HUES64 (cell line): ENCODE measurements around the gene UGDH.
"Not testable (repeated sequence)": the region's sequence is repeated elsewhere in the genome, so short reads cannot be mapped to it uniquely, and the experiment has no call there.

Experiments used
- H3K27ac ChIP-seq: 2 replicates; pipeline ENCODE4 v1.7.0; 2013; ENCODE audit warnings: low read depth, low read length, inconsistent platforms
- H3K27me3 ChIP-seq: 2 replicates; pipeline ENCODE4 v1.6.1; 2013; ENCODE audit warnings: mild to moderate bottlenecking, low read length; ENCODE audit not compliant: insufficient read depth
- H3K36me3 ChIP-seq: 2 replicates; pipeline ENCODE4 v1.6.1; 2013; ENCODE audit warnings: mild to moderate bottlenecking, low read length; ENCODE audit not compliant: insufficient read depth
- H3K4me1 ChIP-seq: 2 replicates; pipeline ENCODE4 v1.6.1; 2013; ENCODE audit warnings: mild to moderate bottlenecking, low read length, moderate library complexity; ENCODE audit not compliant: insufficient read depth
- H3K4me3 ChIP-seq: 2 replicates; pipeline ENCODE4 v1.5.1; 2013; ENCODE audit warnings: mild to moderate bottlenecking, low read length, moderate library complexity
- H3K9ac ChIP-seq: 2 replicates; pipeline ENCODE4 v1.6.1; 2013; ENCODE audit warnings: mild to moderate bottlenecking, low read depth, low read length
- H3K9me3 ChIP-seq: 2 replicates; pipeline ENCODE4 v1.6.1; 2013; ENCODE audit warnings: low read depth, low read length; ENCODE audit not compliant: insufficient read depth
- WGBS: fragments of 150-250, 120-280 bp; methylation state at CpG from one replicate; pipeline ENCODE4 v1.1.7; 2013; ENCODE audit warnings: missing lambda C conversion rate; 5-methylcytosine and 5-hydroxymethylcytosine counted together

The UGDH gene

GRCh38 chr4:39548425-39549067, 21.3 kb upstream of the UGDH start:
- H3K9ac ChIP-seq, result no peak overlapping the region
- 96% methylated on average over 3 of the region's 3 CpGs for WGBS
- no peak overlapping the region for H3K27ac ChIP-seq
- no peak overlapping the region for H3K4me3 ChIP-seq
- H3K9me3 ChIP-seq, result no peaks in the 10 kb centered on the region
- no peaks in the 10 kb centered on the region for H3K27me3 ChIP-seq
- peaks cover 9% of the 10 kb centered on the region for H3K36me3 ChIP-seq
- no peaks in the 10 kb centered on the region for H3K4me1 ChIP-seq

- WGBS, result no CpG with 5 or more reads among the region's 1 CpG
- no peaks in the 10 kb centered on the region for H3K4me1 ChIP-seq
- H3K4me3 ChIP-seq, result no peak overlapping the region
Measured at GRCh38 chr4:39544580-39545315, 17.5 kb upstream of the UGDH start.

GRCh38 chr4:39544080-39544479, 16.8 kb upstream of the UGDH start:
- not testable (repeated sequence) for H3K36me3 ChIP-seq, H3K9me3 ChIP-seq, H3K4me3 ChIP-seq, H3K27ac ChIP-seq, H3K4me1 ChIP-seq, H3K9ac ChIP-seq, H3K27me3 ChIP-seq
- 96% methylated on average over 4 of the region's 4 CpGs for WGBS

More at GRCh38 chr4:39544580-39545315, 17.5 kb upstream of the UGDH start:
- Histone ChIP-seq H3K27me3 (no peaks in the 10 kb centered on the region), H3K27ac (no peak overlapping the region), H3K36me3 (no peaks in the 10 kb centered on the region), H3K9ac (no peak overlapping the region), H3K9me3 (no peaks in the 10 kb centered on the region)

- no peaks in the 10 kb centered on the region for H3K27me3 ChIP-seq
- no peaks in the 10 kb centered on the region for H3K9me3 ChIP-seq
- no peak overlapping the region for H3K9ac ChIP-seq
- no peak overlapping the region for H3K27ac ChIP-seq
- no peaks in the 10 kb centered on the region for H3K4me1 ChIP-seq
- 93% methylated on average over 5 of the region's 5 CpGs for WGBS
- no peaks in the 10 kb centered on the region for H3K36me3 ChIP-seq
- no peak overlapping the region for H3K4me3 ChIP-seq
Measured at GRCh38 chr4:39543034-39543433, 15.8 kb upstream of the UGDH start.

- Histone ChIP-seq H3K9ac (no peak overlapping the region), H3K9me3 (no peaks in the 10 kb centered on the region), H3K4me3 (no peak overlapping the region), H3K27ac (no peak overlapping the region), H3K36me3 (no peaks in the 10 kb centered on the region), H3K27me3 (no peaks in the 10 kb centered on the region), H3K4me1 (no peaks in the 10 kb centered on the region)
- 91% methylated on average over 4 of the region's 4 CpGs for WGBS
Measured at GRCh38 chr4:39542611-39543012, 15.4 kb upstream of the UGDH start.

GRCh38 chr4:39541987-39542610, 14.9 kb upstream of the UGDH start:
- Histone ChIP-seq H3K9me3 (no peaks in the 10 kb centered on the region), H3K4me3 (no peak overlapping the region), H3K9ac (no peak overlapping the region), H3K36me3 (no peaks in the 10 kb centered on the region), H3K27me3 (no peaks in the 10 kb centered on the region), H3K4me1 (no peaks in the 10 kb centered on the region), H3K27ac (no peak overlapping the region)
- 90% methylated on average over 6 of the region's 7 CpGs for WGBS

GRCh38 chr4:39539089-39539611, 11.9 kb upstream of the UGDH start:
- 91% methylated on average over 5 of the region's 5 CpGs for WGBS
- Histone ChIP-seq H3K4me3 (no peak overlapping the region), H3K36me3 (peaks cover 14% of the 10 kb centered on the region), H3K4me1 (no peaks in the 10 kb centered on the region), H3K27ac (no peak overlapping the region), H3K9me3 (no peaks in the 10 kb centered on the region), H3K9ac (no peak overlapping the region), H3K27me3 (no peaks in the 10 kb centered on the region)

- peaks cover 39% of the 10 kb centered on the region for H3K9me3 ChIP-seq
- WGBS, result 96% methylated on average over 5 of the region's 5 CpGs
- H3K4me1 ChIP-seq, result no peaks in the 10 kb centered on the region; the same call in 1 of the 2 replicates
- no peaks in the 10 kb centered on the region for H3K27me3 ChIP-seq
- H3K27ac ChIP-seq, result no peak overlapping the region
- no peak overlapping the region for H3K4me3 ChIP-seq
- no peak overlapping the region for H3K9ac ChIP-seq
- peaks cover 59% of the 10 kb centered on the region for H3K36me3 ChIP-seq
Measured at GRCh38 chr4:39533541-39533940, 6.3 kb upstream of the UGDH start.

GRCh38 chr4:39532237-39532636, 5.0 kb upstream of the UGDH start:
- not testable (repeated sequence) for H3K4me3 ChIP-seq, H3K4me1 ChIP-seq, H3K9ac ChIP-seq, H3K27ac ChIP-seq, H3K27me3 ChIP-seq
- WGBS, result 94% methylated on average over 3 of the region's 3 CpGs
- Histone ChIP-seq H3K9me3 (peaks cover 39% of the 10 kb centered on the region), H3K36me3 (peaks cover 59% of the 10 kb centered on the region)

GRCh38 chr4:39530682-39531081, 3.4 kb upstream of the UGDH start:
- Histone ChIP-seq H3K4me3 (no peak overlapping the region), H3K27me3 (no peaks in the 10 kb centered on the region), H3K4me1 (peaks cover 3% of the 10 kb centered on the region; the same call in 1 of the 2 replicates), H3K36me3 (peaks cover 54% of the 10 kb centered on the region), H3K9ac (no peak overlapping the region), H3K27ac (no peak overlapping the region), H3K9me3 (peaks cover 39% of the 10 kb centered on the region)
- WGBS, result 72% methylated on average over 3 of the region's 3 CpGs

GRCh38 chr4:39529534-39529933, 2.3 kb upstream of the UGDH start:
- peaks cover 39% of the 10 kb centered on the region for H3K9me3 ChIP-seq
- H3K27ac ChIP-seq, result no peak overlapping the region
- no peak overlapping the region for H3K9ac ChIP-seq
- 96% methylated on average over 2 of the region's 2 CpGs for WGBS
- peak overlapping the region; percentile 13; the same call in 1 of the 2 replicates for H3K4me3 ChIP-seq
- peaks cover 3% of the 10 kb centered on the region; the same call in 1 of the 2 replicates for H3K4me1 ChIP-seq
- H3K27me3 ChIP-seq, result no peaks in the 10 kb centered on the region
- peaks cover 51% of the 10 kb centered on the region for H3K36me3 ChIP-seq
